Left lung (tissue), 10 donors: Measurements from ENCODE around the gene PPIA. TPM values are rescaled to one million over a fixed set of nuclear protein-coding genes. Genes with fewer than 3 reads are reported as not detected.

Experiments used
- ATAC-seq: fragments of 200-7000 bp; cut with Tn5 transposase; one replicate; pipeline ENCODE4 v1.9.1; 2020; ENCODE audit warnings: moderate library complexity
- DNase-seq, 4 donors: peaks; one replicate each; pipeline ENCODE4 v3.0.0-alpha.2; 2013 to 2020
- H3K27ac ChIP-seq, 2 donors: fragments of 200-600 bp; sonication (generic) in 1 of 2; one replicate each; pipeline versions ENCODE4 v1.5.0 to v1.8.0; 2020 to 2021
- H3K27me3 ChIP-seq, 2 donors: fragments of 200-600 bp; sonication (generic) in 1 of 2; one replicate each; pipeline versions ENCODE4 v1.5.0 to v1.8.0; 2020 to 2021
- H3K36me3 ChIP-seq, 2 donors: fragments of 200-600 bp; sonication (generic) in 1 of 2; one replicate each; pipeline versions ENCODE4 v1.5.0 to v1.8.0; 2020 to 2021
- H3K4me1 ChIP-seq, 2 donors: fragments of 200-600 bp; one replicate each; pipeline ENCODE4 v1.8.0; 2021
- H3K4me3 ChIP-seq, 2 donors: fragments of 200-600 bp; sonication (generic) in 1 of 2; one replicate each; pipeline versions ENCODE4 v1.5.0 to v1.8.0; 2020 to 2021; ENCODE audit warnings: mild to moderate bottlenecking in 1 of 2
- H3K9me3 ChIP-seq, 2 donors: fragments of 200-600 bp; sonication (generic) in 1 of 2; one replicate each; pipeline versions ENCODE4 v1.5.0 to v1.8.0; 2020 to 2021
- intact Hi-C, 2 donors: fragments of 100-400 bp; cut with DNase I; formaldehyde crosslinking; loops; one replicate each; pipeline versions ENCODE4 v1.11.2 to v1.14.2; 2022
- polyA plus RNA-seq, 6 donors: library from polyadenylated mRNA; unstranded; fragments of 120-200 nt; gene quantifications; one replicate each; pipeline ENCODE4 v1.2.1, GENCODE V29; 2013; ENCODE audit not compliant: insufficient read length in 6 of 6
- total RNA-seq, 2 donors: library from RNA; stranded (reverse); fragmentation: NEBNext Ultra II Directional; extraction: Animal tissue kit (Norgen Biotek cat#: 25700); gene quantifications; one replicate each; pipeline ENCODE4 v1.2.1, GENCODE V29; 2021
- TF ChIP-seq, protein P1 (sequence below), 2 donors: fragments of 200-600 bp; sonication (generic) in 1 of 2; IDR thresholded peaks; one replicate each; pipeline versions ENCODE4 v1.5.0 to v1.8.0; 2021; ENCODE audit warnings: antibody characterized with exemption in 2 of 2
- donor health status: DM: no; HTN: yes; CAD: no.
- donor health status: DM: no; HTN: no; CAD: no.

Gene PPIA
- total and polyA plus RNA-seq, 8 donors: 1,038 to 1,630 (median 1,098) TPM

GRCh38 chr7:44787041-44787440 lies 9.4 kb upstream of the PPIA start:
- TF ChIP-seq, protein P1, sequence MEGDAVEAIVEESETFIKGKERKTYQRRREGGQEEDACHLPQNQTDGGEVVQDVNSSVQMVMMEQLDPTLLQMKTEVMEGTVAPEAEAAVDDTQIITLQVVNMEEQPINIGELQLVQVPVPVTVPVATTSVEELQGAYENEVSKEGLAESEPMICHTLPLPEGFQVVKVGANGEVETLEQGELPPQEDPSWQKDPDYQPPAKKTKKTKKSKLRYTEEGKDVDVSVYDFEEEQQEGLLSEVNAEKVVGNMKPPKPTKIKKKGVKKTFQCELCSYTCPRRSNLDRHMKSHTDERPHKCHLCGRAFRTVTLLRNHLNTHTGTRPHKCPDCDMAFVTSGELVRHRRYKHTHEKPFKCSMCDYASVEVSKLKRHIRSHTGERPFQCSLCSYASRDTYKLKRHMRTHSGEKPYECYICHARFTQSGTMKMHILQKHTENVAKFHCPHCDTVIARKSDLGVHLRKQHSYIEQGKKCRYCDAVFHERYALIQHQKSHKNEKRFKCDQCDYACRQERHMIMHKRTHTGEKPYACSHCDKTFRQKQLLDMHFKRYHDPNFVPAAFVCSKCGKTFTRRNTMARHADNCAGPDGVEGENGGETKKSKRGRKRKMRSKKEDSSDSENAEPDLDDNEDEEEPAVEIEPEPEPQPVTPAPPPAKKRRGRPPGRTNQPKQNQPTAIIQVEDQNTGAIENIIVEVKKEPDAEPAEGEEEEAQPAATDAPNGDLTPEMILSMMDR (IDR thresholded peaks at IDR 0.05): no peak
- Histone ChIP-seq H3K9me3 (peaks cover 0 to 5% of the 10 kb centered on the region in 2 donors), H3K4me3 (no peak overlapping the region), H3K27ac (no peak overlapping the region), H3K27me3 (no peaks in the 10 kb centered on the region), H3K36me3 (no peaks in the 10 kb centered on the region), H3K4me1 (no peaks in the 10 kb centered on the region)
- intact Hi-C loops: no loop called here
- no peak for ATAC-seq
- DNase-seq: no peak

DNA sequence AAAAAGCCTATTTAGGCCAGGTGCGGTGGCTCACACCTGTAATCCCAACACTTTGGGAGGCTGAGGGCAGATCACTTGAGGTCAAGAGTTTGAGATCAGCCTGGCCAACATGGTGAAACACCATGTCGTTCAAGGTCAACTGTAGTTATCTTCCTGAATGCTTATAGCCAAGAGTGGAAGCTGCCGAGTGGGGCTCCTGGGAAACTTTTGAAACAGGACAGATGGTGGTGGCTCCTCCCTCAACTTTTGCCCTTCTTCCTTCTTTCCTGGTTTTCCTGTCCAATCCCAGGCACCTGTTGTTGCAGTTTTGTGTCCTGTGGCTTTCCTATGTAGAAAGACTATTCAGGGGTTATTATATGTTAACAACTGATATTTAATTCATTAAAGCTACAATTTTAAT lies 8.7 kb upstream of the PPIA start:
- TF ChIP-seq, protein P1 (IDR thresholded peaks at IDR 0.05): no peak
- Histone ChIP-seq H3K27ac (no peak overlapping the region), H3K9me3 (peaks cover 0 to 5% of the 10 kb centered on the region in 2 donors), H3K4me1 (no peaks in the 10 kb centered on the region), H3K27me3 (no peaks in the 10 kb centered on the region), H3K4me3 (no peak overlapping the region), H3K36me3 (no peaks in the 10 kb centered on the region)
- ATAC-seq: no peak
- intact Hi-C loops: no loop called here
- no peak for DNase-seq

DNA sequence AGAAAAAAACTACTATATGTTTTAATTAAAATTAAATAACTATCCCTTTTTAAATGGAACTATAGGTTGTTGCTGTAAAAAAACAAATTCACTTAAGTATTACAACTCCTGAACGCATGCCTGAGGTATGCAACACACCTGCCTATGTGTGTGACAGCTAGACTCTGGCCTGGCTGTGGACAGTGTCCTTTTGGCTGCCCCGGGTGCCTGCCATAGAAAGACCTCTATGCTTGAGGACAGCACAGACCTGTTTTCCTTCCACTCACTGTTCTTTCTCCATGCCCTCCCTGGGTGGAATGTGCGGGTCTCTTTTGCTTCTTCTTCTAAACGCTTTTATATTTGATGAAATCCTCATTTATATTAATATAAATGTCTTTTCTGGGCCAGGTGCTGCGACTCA lies 6.5 kb upstream of the PPIA start:
- no peak overlapping the region for H3K4me3 ChIP-seq
- no peak for ATAC-seq
- no peak overlapping the region for H3K27ac ChIP-seq
- H3K36me3 ChIP-seq: no peaks in the 10 kb centered on the region
- intact Hi-C loops: no loop called here
- TF ChIP-seq, protein P1 (IDR thresholded peaks at IDR 0.05): no peak
- no peaks in the 10 kb centered on the region for H3K9me3 ChIP-seq
- DNase-seq: no peak
- no peaks in the 10 kb centered on the region for H3K4me1 ChIP-seq
- no peaks in the 10 kb centered on the region for H3K27me3 ChIP-seq

DNA sequence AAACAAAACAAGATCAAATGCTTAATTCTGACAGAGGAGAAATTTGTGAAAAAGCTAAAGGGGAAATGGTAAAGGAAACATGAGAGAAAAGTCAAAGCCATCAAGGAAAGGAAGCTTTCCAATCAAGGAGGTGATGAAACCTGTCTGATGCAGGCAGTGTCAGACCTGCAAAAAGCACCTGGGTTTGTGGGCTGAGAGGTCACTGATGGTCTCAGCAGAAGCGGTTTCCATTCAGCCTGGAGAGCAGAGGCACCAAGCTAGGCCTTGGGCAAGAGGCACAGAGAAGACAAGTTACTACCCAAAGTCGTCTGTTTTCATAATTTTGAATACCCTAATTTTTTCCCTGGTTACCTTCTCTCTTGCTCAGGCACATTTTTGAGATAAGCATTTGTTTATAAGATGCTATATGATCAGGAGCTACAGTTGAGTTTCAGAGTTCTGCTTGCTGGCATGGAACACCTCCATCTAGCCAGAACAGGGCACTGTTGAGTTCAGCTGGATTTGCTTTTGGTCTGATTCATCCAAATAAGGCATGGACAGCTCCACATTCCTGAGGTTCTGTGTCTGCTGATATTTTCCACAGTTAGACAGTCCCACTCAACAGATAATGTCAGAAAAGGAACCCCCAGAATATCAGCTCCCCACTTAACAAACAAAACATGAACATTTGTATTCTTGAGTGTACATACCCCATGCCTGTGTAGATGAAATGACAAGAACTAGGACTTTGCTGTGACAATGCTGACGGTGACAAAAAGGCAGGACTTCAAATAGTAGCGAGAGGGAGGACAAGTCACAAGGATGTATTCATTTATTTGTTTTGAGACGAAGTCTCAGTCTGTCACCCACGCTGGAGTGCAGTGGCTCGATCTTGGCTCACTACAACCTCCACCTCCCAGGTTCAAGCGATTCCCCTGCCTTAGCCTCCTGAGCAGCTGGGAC lies 4.9 kb upstream of the PPIA start:
- Histone ChIP-seq H3K4me3 (no peak overlapping the region), H3K36me3 (no peaks in the 10 kb centered on the region), H3K9me3 (no peaks in the 10 kb centered on the region), H3K4me1 (peaks cover 6 to 7% of the 10 kb centered on the region in 2 donors), H3K27me3 (no peaks in the 10 kb centered on the region), H3K27ac (no peak overlapping the region)
- TF ChIP-seq, protein P1 (IDR thresholded peaks at IDR 0.05): no peak
- DNase-seq (no peak), ATAC-seq (no peak)
- intact Hi-C loops: no loop called here

GRCh38 chr7:44793919-44794318 lies 2.6 kb upstream of the PPIA start:
- DNase-seq: no peak
- Histone ChIP-seq H3K4me3 (no peak overlapping the region), H3K4me1 (peaks cover 16 to 22% of the 10 kb centered on the region in 2 donors), H3K36me3 (peaks cover 0 to 3% of the 10 kb centered on the region in 2 donors), H3K27me3 (no peaks in the 10 kb centered on the region), H3K9me3 (no peaks in the 10 kb centered on the region), H3K27ac (no peak overlapping the region)
- intact Hi-C loops: no loop called here
- TF ChIP-seq, protein P1 (IDR thresholded peaks at IDR 0.05): no peak
- ATAC-seq: no peak
